ENCODE measurements around the gene GLG1. TPM values are rescaled to one million over a fixed set of nuclear protein-coding genes. Genes with fewer than 3 reads are reported as not detected.
"Not testable (repeated sequence)": the region's sequence is repeated elsewhere in the genome, so short reads cannot be mapped to it uniquely, and the experiment has no call there.

The GLG1 gene
- total RNA-seq, 1 donor, result 191 TPM

DNA sequence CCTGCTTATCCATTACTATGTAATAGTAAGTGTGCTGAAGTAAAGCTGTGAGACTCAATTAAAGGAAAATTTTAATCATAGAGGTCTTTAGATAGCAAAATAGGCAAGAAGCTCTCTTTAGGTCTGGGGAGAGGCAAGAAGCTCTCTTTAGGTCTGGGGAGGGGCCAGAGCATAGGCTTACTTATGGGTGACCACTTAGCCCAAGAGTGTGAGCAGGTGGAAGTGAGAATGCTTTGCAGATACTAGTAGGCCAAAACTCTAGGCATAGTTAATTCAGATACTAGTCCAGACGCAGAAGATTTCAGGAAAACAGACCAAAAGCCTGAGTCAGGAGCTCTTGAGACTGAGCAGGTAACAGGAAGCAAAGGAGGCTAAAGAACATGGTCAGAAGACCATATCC, 49.6 kb downstream of the GLG1 start:
- Histone ChIP-seq H3K79me2 (ENCODE audit: insufficient read depth, low read length) (peaks cover 57% of the 10 kb centered on the region), H3K4me1 (ENCODE audit: insufficient read depth, low read length) (no peaks in the 10 kb centered on the region), H2AFZ (ENCODE audit: low read length) (no peak overlapping the region), H3K9me3 (ENCODE audit: low read depth, low read length) (no peaks in the 10 kb centered on the region), H4K20me1 (ENCODE audit: insufficient read depth, low read length) (peaks cover 40% of the 10 kb centered on the region), H3K27ac (ENCODE audit: low read depth, low read length) (no peak overlapping the region), H3K36me3 (ENCODE audit: insufficient read depth, low read length) (peaks cover 3% of the 10 kb centered on the region), H3K4me3 (ENCODE audit: insufficient read depth, low read length) (no peak overlapping the region), H3K4me2 (ENCODE audit: insufficient read depth, low read length) (no peak overlapping the region), H3K27me3 (ENCODE audit: insufficient read depth, low read length) (no peaks in the 10 kb centered on the region)
- no peak for TF ChIP-seq CTCF (IDR thresholded peaks at IDR 0.05; ENCODE audit: extremely low read depth, low read depth, low read length)
- DNase-seq (ENCODE audit: insufficient read length, low spot score, missing footprints), result no peak

GRCh38 chr16:74556375-74556922, 50.5 kb downstream of the GLG1 start:
- peak; percentile 15 for DNase-seq (ENCODE audit: insufficient read length, low spot score, missing footprints)
- Histone ChIP-seq H4K20me1 (ENCODE audit: insufficient read depth, low read length) (peaks cover 33% of the 10 kb centered on the region), H3K4me3 (ENCODE audit: insufficient read depth, low read length) (no peak overlapping the region), H3K4me2 (ENCODE audit: insufficient read depth, low read length) (no peak overlapping the region), H2AFZ (ENCODE audit: low read length) (no peak overlapping the region), H3K9me3 (ENCODE audit: low read depth, low read length) (no peaks in the 10 kb centered on the region), H3K79me2 (ENCODE audit: insufficient read depth, low read length) (peaks cover 49% of the 10 kb centered on the region), H3K36me3 (ENCODE audit: insufficient read depth, low read length) (peaks cover 3% of the 10 kb centered on the region), H3K27ac (ENCODE audit: low read depth, low read length) (no peak overlapping the region), H3K4me1 (ENCODE audit: insufficient read depth, low read length) (no peaks in the 10 kb centered on the region), H3K27me3 (ENCODE audit: insufficient read depth, low read length) (no peaks in the 10 kb centered on the region)
- no peak for TF ChIP-seq CTCF (IDR thresholded peaks at IDR 0.05; ENCODE audit: extremely low read depth, low read depth, low read length)

DNA sequence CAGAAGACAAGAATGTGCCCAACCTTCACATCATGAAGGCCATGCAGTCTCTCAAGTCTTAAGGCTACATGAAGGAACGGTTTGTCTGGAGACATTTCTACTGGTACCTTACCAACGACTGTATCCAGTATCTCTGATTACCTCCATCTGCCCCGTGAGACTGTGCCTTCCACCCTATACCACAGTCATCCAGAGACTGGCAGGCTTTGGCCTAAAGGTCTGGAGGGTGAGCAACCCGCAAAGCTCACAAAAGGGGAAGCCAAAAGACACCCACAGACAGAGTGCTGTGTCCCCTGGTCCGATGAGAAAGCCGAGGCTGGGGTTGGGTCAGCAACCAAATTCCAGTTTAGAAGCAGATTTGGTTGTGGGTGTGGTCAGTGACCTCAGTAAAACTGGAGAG, 54.6 kb downstream of the GLG1 start:
- not testable (repeated sequence) for DNase-seq (ENCODE audit: insufficient read length, low spot score, missing footprints); H3K4me3 ChIP-seq (ENCODE audit: insufficient read depth, low read length); H3K36me3 ChIP-seq (ENCODE audit: insufficient read depth, low read length); H2AFZ ChIP-seq (ENCODE audit: low read length); H3K9me3 ChIP-seq (ENCODE audit: low read depth, low read length); H4K20me1 ChIP-seq (ENCODE audit: insufficient read depth, low read length); H3K4me2 ChIP-seq (ENCODE audit: insufficient read depth, low read length); H3K4me1 ChIP-seq (ENCODE audit: insufficient read depth, low read length); H3K27ac ChIP-seq (ENCODE audit: low read depth, low read length); H3K27me3 ChIP-seq (ENCODE audit: insufficient read depth, low read length)
- peaks cover 14% of the 10 kb centered on the region for H3K79me2 ChIP-seq (ENCODE audit: insufficient read depth, low read length)

GRCh38 chr16:74550227-74551019, 56.5 kb downstream of the GLG1 start:
- not testable (repeated sequence) for H3K9me3 ChIP-seq (ENCODE audit: low read depth, low read length); H3K4me2 ChIP-seq (ENCODE audit: insufficient read depth, low read length); H2AFZ ChIP-seq (ENCODE audit: low read length); H3K4me1 ChIP-seq (ENCODE audit: insufficient read depth, low read length); H4K20me1 ChIP-seq (ENCODE audit: insufficient read depth, low read length); H3K27me3 ChIP-seq (ENCODE audit: insufficient read depth, low read length); H3K27ac ChIP-seq (ENCODE audit: low read depth, low read length); DNase-seq (ENCODE audit: insufficient read length, low spot score, missing footprints); H3K79me2 ChIP-seq (ENCODE audit: insufficient read depth, low read length); H3K36me3 ChIP-seq (ENCODE audit: insufficient read depth, low read length); H3K4me3 ChIP-seq (ENCODE audit: insufficient read depth, low read length)

GRCh38 chr16:74546112-74546511, 60.8 kb downstream of the GLG1 start:
- peaks cover 18% of the 10 kb centered on the region for H3K79me2 ChIP-seq (ENCODE audit: insufficient read depth, low read length)
- H3K9me3 ChIP-seq (ENCODE audit: low read depth, low read length); DNase-seq (ENCODE audit: insufficient read length, low spot score, missing footprints); H3K27me3 ChIP-seq (ENCODE audit: insufficient read depth, low read length); H3K36me3 ChIP-seq (ENCODE audit: insufficient read depth, low read length); H3K4me1 ChIP-seq (ENCODE audit: insufficient read depth, low read length); H3K27ac ChIP-seq (ENCODE audit: low read depth, low read length); H3K4me3 ChIP-seq (ENCODE audit: insufficient read depth, low read length); H4K20me1 ChIP-seq (ENCODE audit: insufficient read depth, low read length); H2AFZ ChIP-seq (ENCODE audit: low read length); H3K4me2 ChIP-seq (ENCODE audit: insufficient read depth, low read length): not testable (repeated sequence)

GRCh38 chr16:74542911-74543578, 63.9 kb downstream of the GLG1 start:
- H3K4me2 ChIP-seq (ENCODE audit: insufficient read depth, low read length); H3K36me3 ChIP-seq (ENCODE audit: insufficient read depth, low read length); DNase-seq (ENCODE audit: insufficient read length, low spot score, missing footprints); H3K4me3 ChIP-seq (ENCODE audit: insufficient read depth, low read length); H3K4me1 ChIP-seq (ENCODE audit: insufficient read depth, low read length); H2AFZ ChIP-seq (ENCODE audit: low read length); H3K9me3 ChIP-seq (ENCODE audit: low read depth, low read length); H4K20me1 ChIP-seq (ENCODE audit: insufficient read depth, low read length); H3K27me3 ChIP-seq (ENCODE audit: insufficient read depth, low read length); H3K27ac ChIP-seq (ENCODE audit: low read depth, low read length): not testable (repeated sequence)
- peaks cover 16% of the 10 kb centered on the region for H3K79me2 ChIP-seq (ENCODE audit: insufficient read depth, low read length)

- H3K4me2 ChIP-seq (ENCODE audit: insufficient read depth, low read length); H4K20me1 ChIP-seq (ENCODE audit: insufficient read depth, low read length); H2AFZ ChIP-seq (ENCODE audit: low read length); H3K9me3 ChIP-seq (ENCODE audit: low read depth, low read length); H3K27me3 ChIP-seq (ENCODE audit: insufficient read depth, low read length); H3K4me1 ChIP-seq (ENCODE audit: insufficient read depth, low read length); H3K36me3 ChIP-seq (ENCODE audit: insufficient read depth, low read length); H3K4me3 ChIP-seq (ENCODE audit: insufficient read depth, low read length); H3K27ac ChIP-seq (ENCODE audit: low read depth, low read length); DNase-seq (ENCODE audit: insufficient read length, low spot score, missing footprints): not testable (repeated sequence)
- peaks cover 12% of the 10 kb centered on the region for H3K79me2 ChIP-seq (ENCODE audit: insufficient read depth, low read length)
These were observed 66.3 kb downstream of the GLG1 start for GRCh38 chr16:74540663-74541062.
